Stimulated activated CD8-positive, alpha-beta memory T cell treated with anti-CD3 and anti-CD28 coated beads, Interleukin-7, amount 100 ng/mL, for 48 hours (primary cell): ENCODE data around the gene RACGAP1.
"Not testable (repeated sequence)": the region's sequence is repeated elsewhere in the genome, so short reads cannot be mapped to it uniquely, and the experiment has no call there.

Experiments
- DNase-seq, 2 donors: peaks; one replicate each; pipeline ENCODE4 v3.0.0-alpha.2; 2020; ENCODE audit warnings: low read depth in 1 of 2; ENCODE audit errors: extremely low read depth in 1 of 2

Gene RACGAP1

GRCh38 chr12:49987625-49988303 lies 37.5 kb downstream of the RACGAP1 start:
- DNase-seq: no peak

- DNase-seq: not testable (repeated sequence)
Measured at GRCh38 chr12:49986476-49986875, 38.8 kb downstream of the RACGAP1 start.

- no peak for DNase-seq
Measured at GRCh38 chr12:49985981-49986380, 39.3 kb downstream of the RACGAP1 start.

GRCh38 chr12:49984476-49985359 lies 40.6 kb downstream of the RACGAP1 start:
- no peak for DNase-seq

- DNase-seq: no peak
Measured at GRCh38 chr12:49983892-49984291, 41.4 kb downstream of the RACGAP1 start.

GRCh38 chr12:49982246-49983087 lies 42.8 kb downstream of the RACGAP1 start:
- DNase-seq: no peak

GRCh38 chr12:49980501-49981349 lies 44.6 kb downstream of the RACGAP1 start:
- no peak for DNase-seq

GRCh38 chr12:49979791-49980190 lies 45.5 kb downstream of the RACGAP1 start:
- no peak for DNase-seq

GRCh38 chr12:49979016-49979586 lies 46.2 kb downstream of the RACGAP1 start:
- DNase-seq: no peak

- DNase-seq: no peak
Measured at GRCh38 chr12:49978125-49978524, 47.2 kb downstream of the RACGAP1 start.

GRCh38 chr12:49976557-49976956 lies 48.7 kb downstream of the RACGAP1 start:
- DNase-seq: no peak

GRCh38 chr12:49975318-49975761 lies 50.0 kb downstream of the RACGAP1 start:
- DNase-seq: no peak

GRCh38 chr12:49974677-49975317 lies 50.5 kb downstream of the RACGAP1 start:
- DNase-seq: no peak

- DNase-seq: no peak
Measured at GRCh38 chr12:49974231-49974675, 51.0 kb downstream of the RACGAP1 start.

- no peak for DNase-seq
Measured at GRCh38 chr12:49973361-49973830, 51.9 kb downstream of the RACGAP1 start.

- DNase-seq: no peak
Measured at GRCh38 chr12:49972641-49973360, 52.5 kb downstream of the RACGAP1 start, which contains the start of gene AQP6. Gene AQP6 (plus strand): TSS chr12:49972947. CDS start chr12:49973174, 227 bp downstream.

GRCh38 chr12:49972129-49972528 lies 53.2 kb downstream of the RACGAP1 start:
- no peak for DNase-seq

- no peak for DNase-seq
Measured at GRCh38 chr12:49971141-49971540, 54.2 kb downstream of the RACGAP1 start.
